NB4 (cell line): ENCODE measurements around the gene MMAB.

ENCODE experiments used
- MYC ChIP-seq: IDR thresholded peaks from 2 replicates; pipeline ENCODE4 v1.6.1; 2011; ENCODE audit warnings: low read depth, low read length
- POLR2A ChIP-seq: IDR thresholded peaks from 2 replicates; pipeline ENCODE4 v1.6.1; 2011; ENCODE audit warnings: mild to moderate bottlenecking; ENCODE audit not compliant: insufficient read length; ENCODE audit errors: extremely low read depth
- TF ChIP-seq, protein P1 (sequence below): IDR thresholded peaks from one replicate; pipeline ENCODE4 v1.5.1; 2012; ENCODE audit warnings: low read depth, low read length

DNA sequence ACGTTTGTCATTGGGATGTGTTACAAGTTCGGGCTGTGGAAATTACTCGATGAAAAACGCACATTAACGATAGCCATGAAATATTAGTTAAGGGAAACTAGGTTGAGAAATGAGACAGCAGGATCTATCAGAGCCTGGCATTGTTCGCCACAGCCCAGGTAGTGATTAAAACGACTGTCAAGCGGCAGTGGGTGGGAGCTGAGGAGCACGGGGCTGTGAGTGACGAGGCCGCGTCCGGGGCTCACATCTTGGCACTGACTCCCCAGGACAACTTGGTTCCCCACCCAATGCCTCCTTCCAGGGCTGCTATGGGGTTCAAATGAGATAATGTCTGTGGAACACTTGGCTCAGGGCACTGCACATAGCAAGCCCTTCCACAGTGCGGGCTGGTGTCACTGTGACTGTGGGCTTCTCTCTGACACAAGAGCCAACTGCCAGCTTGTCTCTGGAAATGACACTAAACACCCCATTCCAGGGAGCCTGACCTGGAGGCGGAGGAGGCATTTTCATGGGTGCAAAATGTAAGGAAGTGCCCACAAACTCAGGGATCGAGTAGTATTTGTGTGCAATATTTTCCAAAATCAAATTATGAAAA is 19.3 kb downstream of the MMAB start:
- TF ChIP-seq, protein P1, sequence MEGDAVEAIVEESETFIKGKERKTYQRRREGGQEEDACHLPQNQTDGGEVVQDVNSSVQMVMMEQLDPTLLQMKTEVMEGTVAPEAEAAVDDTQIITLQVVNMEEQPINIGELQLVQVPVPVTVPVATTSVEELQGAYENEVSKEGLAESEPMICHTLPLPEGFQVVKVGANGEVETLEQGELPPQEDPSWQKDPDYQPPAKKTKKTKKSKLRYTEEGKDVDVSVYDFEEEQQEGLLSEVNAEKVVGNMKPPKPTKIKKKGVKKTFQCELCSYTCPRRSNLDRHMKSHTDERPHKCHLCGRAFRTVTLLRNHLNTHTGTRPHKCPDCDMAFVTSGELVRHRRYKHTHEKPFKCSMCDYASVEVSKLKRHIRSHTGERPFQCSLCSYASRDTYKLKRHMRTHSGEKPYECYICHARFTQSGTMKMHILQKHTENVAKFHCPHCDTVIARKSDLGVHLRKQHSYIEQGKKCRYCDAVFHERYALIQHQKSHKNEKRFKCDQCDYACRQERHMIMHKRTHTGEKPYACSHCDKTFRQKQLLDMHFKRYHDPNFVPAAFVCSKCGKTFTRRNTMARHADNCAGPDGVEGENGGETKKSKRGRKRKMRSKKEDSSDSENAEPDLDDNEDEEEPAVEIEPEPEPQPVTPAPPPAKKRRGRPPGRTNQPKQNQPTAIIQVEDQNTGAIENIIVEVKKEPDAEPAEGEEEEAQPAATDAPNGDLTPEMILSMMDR = no peak
- TF ChIP-seq MYC (no peak), POLR2A (no peak)
